Activated CD4-positive, CD25-positive, alpha-beta regulatory T cell treated with anti-CD3 and anti-CD28 coated beads, Interleukin-2, amount 50 U/mL, for 24 hours (primary cell): Measurements from ENCODE around the gene RBKS.

ENCODE experiments used
- ATAC-seq, 2 donors: fragments of 150-1000 bp; cut with Tn5 transposase; one replicate each; pipeline ENCODE4 v1.10.0; 2021; ENCODE audit warnings: mild to moderate bottlenecking in 1 of 2, moderate library complexity in 1 of 2

RBKS gene

DNA sequence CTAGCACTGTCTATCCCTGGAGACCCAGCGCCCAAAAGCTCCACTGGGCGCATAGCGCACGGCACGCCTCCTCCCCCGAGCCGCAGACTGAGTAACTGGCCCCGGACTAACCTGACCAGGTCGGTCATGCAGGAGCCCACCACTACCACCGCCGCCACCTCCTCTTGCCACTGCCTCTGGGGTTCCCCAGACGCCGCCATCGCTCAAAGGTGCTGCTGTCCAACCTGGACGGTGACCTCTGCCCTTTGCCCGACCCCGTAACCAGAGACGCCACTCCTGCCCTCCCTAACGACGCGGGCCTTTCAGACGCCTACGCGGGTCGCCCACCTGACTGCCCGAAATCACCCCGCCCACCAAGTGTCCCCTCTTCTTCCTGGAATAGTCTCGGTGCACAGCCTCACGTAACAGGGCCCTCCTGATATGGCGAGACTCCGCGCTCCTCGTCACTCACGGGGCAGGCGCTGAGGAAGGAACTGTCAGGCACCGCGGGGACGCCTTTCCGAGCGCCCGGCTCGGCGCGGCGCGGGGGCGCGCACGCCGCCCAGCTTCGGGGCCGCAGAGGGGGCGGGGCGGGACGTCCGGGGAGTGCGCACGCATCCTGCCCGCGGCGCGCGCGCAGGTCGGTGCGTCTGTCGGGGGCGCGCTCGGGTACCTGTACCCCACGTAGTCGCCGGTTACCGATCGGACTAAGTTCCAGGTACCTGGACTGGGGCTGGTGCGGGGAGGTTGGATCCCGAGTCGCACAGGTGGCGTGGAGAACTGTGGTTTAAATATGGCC lies at the start of gene RBKS, which contains the start of gene BABAM2:
TSS of gene RBKS (minus strand) at position 242 of the 778 bp plus-strand sequence. CDS start at position 200, 42 bp downstream.
TSS of gene BABAM2 (plus strand) at position 584 of the 778 bp plus-strand sequence. CDS start 3,828 bp downstream, outside the sequence.
- peak; percentile 82 for ATAC-seq

DNA sequence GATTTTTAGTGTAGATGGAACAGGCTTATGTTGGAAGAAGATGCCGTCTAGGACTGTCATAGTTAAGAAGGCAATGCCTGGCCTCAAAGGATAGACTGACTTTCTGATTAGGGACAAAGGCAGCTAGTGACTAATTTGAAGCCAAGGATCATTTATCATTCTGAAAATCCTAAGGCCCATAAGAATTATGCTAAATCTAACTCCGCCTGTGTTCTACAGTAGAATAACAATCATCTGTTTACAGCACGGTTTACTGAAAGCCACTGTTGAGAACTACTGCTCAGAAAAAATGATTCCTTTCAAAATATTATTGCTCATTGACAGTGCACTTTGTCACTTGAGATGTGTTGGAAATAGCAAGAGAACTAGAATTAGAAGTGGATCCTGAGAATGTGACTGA lies 44.8 kb upstream of the RBKS start:
- ATAC-seq, result no peak

DNA sequence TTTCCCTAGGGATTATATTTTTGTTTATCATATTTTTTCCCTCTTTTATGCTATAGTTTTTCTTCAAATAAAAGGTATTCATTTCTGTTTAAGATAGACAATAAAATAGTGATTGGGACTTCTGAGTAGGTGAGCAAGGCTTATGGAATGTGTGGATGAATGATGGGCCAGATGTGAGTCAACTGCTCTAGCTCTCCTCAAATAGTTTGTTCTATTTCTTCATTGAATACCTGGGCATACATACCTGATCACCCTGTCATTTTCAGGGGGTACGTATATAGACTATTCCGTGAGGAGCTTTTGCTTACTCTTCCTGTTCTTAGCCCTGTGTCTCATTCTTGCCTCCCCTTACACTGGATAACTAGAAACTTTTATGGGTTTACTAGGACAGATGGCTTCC lies 42.2 kb upstream of the RBKS start:
- ATAC-seq, result no peak

DNA sequence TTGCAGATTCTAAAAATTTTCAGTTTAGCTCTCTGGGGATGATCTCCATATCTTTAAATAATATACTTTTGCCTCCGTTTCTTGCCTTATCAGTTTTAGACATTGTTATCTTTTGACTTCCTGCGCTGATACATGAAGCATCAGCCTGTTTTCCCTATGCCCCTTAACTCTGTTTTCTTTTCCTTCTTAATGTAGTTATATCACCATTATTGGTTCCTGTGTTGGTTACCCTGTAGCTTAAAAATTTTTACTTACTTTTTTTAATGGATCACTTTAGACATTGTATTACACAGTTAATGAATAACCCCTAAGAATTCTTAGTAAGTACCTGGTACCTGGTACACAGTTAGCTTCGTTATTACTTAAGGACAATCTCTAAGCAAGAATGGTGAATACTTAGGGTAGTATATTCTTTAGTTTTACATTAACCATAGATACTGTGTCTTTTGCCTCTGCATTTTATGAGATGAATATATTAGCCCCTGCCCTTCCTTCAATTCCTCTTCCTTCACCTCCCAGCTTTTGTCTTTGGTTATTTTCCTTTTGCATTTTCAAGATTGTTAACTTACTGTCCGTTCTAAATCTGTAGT lies 41.3 kb upstream of the RBKS start:
- no peak for ATAC-seq

DNA sequence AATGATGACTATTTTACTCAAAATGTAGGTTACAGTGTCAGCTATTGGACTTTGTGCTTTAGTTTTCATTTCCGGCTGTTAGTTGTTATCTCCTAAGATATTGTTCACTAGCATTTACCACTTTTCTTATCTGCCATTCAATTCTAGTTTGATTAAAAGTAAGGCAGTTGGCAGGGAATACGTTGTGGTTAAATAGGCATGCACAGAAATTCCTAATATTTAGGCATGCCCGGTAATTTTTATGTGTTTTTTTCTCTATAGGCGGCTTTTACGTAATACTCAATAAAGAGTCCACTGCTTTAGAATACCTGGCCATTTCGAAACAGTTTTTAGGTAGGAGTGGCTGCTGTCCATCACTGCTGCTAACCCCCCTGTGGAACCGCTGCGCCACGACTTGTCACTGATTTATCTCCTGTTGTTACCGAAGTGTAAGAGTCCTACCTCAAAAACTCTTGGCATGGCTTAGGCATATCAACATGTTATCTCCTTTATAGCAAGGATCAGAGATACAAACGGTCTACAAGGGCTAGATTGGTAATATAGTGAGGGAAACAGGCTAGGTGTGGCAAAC lies 39.8 kb upstream of the RBKS start:
- ATAC-seq, result no peak

DNA sequence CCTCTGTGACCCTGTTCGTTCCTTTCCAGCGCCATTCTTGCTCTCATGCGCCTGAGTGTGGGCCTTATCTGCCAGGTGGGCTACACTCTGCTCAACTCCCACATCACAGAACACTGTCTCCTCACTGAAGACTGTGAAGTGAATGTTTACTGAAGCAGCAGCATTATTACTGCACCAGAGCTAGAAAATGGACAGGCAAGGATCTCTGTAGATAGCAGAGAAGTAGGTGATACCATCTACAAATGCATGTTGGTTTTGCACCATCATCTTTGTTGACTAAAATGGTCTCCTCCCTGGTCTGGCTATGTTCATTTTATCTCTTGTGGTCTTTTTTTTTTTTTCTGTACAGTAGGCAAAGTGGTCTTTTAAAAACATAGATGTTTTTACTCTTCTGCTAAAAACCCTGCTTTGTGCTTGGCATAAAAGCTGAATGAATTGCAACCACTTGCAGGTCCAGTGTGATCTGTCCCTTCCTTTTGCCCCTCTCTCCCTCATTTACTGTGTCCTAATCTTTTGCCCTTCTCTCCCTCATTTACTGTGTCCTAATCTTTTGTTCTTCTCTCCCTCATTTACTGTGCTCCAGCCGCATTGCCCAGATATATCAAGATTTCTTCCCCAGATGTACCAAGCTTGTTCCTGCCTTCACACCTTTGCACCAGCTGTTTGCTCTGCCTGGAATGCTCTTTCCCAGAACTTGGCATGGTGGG lies 35.7 kb upstream of the RBKS start:
- ATAC-seq, result no peak

DNA sequence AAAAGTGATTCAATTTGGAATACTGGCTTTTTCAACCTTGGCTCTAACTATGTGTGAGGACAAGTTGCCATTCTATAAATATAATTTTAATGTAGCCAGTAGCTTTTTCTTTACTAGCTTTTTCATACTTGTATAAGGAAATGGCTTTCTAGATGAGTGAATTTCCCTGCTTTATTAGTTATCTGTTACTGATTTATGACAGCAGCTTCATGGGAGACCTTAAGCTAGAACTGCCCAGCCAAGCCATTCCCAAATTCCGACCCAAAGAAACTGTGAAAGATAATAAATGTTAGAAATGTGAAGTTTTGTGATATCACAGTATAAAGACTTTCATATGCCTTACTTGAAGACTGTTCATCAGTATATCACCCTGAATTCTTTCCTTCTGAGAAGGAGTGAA lies 32.7 kb upstream of the RBKS start:
- ATAC-seq, result no peak

DNA sequence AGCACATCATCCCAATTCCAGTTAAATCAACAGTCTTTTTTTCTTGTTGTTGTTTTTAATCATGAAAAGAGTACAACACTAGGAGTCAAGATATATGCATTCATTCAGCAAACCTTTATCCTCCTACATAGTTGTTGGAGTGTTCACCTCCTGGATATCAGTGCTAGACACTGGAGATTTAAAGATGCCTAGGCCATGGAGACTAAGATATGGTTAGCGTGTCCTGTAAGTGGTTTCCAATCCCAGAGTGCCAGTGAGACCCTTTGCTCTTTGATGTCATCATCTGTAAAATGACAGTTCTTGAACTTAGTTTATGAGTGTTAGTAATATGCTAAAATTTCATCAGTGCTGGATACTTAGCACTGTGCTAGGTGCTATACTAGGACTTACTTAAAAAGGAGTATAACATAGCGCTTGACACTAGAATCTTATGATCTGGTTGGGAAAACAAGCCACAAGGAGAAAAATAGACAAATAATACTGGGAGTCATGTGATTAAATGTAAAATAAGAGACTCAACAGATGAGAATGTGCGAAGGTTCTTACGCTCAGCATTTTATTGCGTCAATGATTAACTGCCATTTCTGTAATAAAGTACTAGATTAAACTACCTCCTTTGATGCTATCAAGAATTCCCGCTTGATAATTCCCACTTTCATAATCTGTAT lies 31.8 kb upstream of the RBKS start:
- no peak for ATAC-seq

DNA sequence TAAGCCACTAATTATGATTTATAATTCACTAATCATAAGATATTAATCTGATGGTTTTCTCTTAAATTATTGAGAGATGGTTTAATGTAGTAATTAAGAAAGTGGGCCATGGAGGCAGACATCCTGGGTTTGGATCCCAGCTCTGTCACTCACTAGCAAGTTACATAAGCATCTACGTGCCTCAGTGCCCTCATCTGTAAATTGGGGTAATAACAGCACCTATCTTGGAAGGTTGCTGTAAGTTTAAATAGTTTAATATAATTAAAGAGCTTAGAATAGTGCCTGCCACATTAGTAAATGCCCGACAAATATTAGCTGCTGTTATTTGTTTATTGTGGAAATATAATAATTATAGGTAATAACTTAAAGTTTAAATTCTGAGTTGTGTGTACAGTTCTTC lies 31.2 kb upstream of the RBKS start:
- ATAC-seq, result no peak

DNA sequence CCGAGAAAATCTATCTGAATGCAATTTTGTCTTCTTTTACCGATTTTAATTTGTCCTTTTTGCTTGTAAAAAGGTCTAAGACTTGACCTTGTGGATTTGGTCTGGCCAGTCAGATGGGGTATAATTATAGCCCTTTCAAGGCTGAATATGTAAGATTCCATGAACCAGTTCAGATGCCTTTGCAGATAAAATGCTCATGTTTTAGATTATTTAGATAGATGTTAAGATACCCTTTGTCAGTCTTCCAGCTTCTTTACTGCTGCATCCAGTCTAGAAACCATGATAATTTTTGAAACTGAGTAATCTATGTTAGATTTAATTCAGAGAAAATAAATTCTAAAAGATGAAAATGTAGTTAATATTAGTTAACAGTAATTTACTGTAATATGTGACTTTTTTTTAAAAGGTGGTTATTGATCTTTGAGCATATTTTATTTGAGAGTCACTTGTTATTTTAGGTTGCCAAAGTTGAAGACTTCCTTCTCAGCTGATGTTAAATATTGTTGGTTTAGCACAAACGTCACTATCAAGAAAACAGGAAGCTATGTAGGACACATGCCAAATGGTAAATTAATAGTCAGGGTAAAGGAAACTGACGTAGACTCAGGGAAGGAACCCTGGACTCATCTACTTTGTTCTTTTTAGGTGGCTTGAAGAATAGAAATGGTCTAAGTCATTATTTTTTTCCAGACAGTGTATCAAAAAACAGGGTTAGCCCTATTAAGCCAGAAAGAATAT lies 30.1 kb upstream of the RBKS start:
- ATAC-seq, result peak in 1 of 2 donors; percentile 59

DNA sequence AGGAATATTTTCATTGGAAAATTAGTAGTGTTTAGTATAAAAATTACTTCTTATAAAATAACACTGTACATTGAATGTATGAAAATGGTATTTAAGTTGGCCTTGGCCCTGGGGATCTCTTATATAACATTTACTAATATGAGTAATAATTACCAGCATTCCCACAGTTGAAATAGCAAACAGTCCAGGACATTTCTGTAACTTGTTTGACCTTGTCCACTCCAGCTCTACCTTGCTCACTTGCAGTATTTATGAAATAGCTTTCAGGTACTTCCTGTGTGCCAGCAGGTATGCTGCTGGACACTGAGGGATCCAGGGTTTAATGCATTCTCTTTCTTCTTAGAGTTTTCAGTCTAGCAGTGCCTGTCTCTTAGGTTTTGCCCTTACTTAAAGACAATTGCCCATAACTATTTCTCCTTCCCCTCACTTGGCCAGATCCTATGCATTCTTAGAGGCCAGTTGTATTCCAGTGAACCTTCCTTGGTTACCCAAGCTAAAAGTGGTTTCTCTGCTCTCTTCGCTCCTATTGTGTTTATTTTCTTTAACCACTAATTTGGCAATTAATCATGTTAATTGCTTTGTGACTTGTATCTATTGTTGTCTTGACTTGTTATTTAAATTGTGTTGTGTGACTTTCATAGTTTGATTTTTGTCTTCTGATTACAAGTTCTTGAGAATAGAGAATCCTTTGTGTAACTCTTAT lies 26.3 kb upstream of the RBKS start:
- ATAC-seq, result no peak

DNA sequence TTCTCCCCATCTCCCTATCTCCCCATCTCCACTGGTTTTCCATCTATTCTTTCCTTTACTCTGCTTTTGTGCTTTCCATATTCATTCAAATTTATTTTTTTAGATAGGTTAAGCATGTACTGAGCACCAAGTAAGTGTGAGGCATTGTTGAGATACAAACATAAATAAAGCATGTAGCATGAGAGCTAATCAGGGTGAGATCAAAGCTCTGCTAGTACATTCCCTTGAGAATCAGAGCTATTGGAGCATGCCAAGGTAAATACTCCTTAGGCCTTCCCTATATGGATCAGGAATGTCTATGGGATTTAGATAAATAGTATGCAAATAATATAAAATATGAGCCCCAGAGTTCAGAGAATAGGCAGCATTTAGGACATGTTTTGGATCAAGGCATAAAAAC lies 25.7 kb upstream of the RBKS start:
- ATAC-seq, result no peak

DNA sequence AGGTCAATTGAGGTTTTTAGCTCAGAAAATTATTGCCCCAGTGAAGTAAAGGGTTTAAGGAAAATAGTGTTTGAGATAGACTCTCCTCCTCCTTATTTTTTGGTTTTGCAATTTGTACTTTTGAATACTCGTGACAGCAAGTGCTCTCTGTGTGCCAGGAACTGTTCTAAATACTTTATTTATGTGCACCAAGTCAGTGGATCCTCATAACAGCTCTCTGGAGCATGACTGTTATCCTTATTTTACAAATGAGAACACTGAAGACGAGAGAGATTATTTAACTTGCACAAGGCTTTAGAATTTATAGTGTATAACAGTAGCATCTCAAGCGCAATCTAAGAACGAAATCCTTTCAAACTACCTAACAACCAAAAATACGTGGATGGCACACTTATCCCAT lies 25.0 kb upstream of the RBKS start:
- ATAC-seq, result no peak

DNA sequence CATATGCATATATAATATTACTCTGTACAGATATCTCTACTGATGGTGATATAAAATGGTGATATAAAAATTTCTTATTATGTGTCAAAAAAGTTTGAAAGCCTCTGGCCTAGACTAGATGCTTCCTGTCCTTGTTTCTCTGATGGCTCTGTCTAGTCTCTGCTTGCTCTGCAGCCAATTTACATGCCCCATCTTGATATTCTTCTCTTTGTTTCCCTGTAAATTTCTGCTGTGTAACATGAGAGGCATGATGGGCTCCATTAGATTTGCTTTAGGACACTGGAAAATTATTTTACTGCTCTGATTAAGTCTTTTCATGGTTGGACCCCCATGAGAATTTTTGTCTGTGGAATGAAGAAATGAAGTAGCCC lies 24.6 kb upstream of the RBKS start:
- no peak for ATAC-seq

DNA sequence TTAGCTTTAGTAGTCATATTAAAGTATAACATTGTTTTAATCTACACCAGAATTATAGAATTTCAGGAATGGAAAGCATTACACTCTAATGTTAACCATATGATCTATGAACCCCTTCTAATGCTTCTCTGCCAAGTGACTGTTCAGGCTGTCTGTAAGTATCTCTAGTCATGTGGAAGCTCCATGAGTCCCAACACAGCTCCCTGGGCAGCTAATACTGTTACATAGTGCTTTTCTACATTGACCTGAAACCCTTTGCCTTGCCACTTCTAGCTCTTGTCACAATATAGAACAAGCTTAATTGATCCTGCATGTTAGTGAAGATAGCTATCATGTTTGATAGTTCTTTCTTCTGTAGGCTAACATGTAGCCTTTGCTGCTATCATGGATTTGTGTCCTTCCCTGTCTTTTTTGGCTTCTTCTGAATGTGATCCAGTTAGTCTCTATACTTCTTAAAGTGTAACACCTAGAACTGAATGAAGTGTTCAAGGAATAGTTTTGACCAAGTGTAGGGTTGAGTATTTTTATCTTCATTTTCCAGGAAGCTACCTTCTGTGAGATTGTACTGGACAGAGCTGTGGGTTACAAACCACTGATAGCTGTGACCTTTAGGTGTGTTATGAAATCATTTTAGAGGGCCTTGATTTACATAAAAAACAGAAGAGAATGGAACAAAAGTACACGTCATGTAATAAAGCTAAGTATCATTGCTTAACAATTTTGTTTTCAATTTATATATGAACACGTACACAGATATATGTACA lies 24.0 kb upstream of the RBKS start:
- peak; percentile 83 to 88 for ATAC-seq

DNA sequence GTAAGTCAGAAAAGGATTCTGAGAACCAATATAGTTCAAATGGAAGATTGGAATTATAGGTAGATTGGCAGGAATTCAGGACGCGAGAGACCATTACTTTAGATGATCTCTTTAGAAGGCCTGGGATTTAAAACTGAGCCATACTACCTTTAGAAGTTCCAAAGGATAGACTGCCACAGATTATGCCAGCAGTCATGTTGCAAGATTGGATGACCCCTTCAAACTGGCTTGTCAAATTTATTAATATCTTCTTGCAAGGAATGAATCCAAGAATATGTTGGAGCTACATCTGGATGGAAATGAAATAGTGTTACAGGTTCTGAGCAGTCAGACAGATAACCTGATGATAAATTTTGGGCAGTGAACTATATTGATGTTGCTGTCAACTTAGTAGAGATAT lies 22.3 kb upstream of the RBKS start:
- no peak for ATAC-seq

DNA sequence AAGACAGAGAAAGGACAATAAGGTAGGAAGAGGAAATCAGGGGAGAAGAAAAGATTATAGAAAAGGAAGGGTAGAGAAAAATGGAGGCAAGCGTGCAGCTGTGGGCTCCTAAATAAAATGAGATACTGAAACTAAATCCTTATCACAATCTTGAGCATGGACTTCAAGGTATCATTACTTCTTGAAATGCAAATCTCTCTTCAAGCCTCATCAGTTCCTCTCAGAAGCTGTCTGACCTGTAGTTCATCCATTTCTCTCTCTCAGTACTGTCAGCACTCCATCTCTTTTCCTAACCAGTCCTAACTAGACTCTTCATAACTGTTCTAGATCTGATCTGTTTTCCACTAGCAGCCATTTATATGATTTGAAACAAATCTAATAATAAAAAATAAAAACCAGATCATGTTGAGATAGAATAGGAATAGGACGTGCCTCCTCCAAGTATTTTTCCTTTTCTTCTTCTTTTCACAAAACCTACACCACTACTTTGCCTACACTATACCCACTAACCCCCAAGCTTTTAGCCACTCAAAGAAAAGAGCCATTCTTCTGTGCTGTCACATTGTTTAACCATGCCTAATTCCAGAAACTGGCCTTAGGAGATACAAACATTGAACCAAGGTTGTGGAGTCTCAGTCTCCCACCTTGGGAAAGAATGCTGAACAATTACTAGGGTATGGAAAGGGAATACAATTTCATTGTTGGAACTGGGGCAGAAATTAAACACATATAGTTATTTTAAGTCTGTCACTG lies 21.4 kb upstream of the RBKS start:
- ATAC-seq, result no peak

DNA sequence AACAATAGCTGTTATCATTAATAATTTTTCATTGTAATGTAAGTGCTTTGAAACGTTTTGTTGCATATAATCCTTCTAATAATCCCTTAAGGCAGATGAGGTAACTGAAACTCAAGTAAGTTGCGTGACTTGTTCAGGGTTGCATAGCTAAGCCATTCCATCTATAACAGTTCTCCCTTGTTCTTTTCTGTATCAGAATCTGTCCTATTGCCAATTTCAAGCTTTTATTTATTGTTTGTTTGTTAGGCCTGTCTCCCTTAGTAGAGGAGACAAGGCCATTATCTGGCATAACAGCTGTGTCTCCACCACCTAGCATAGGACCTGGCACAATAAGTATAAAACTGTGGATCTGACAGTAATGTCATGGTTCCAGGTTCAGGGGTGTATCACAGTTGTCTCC lies 19.7 kb upstream of the RBKS start:
- ATAC-seq, result no peak

DNA sequence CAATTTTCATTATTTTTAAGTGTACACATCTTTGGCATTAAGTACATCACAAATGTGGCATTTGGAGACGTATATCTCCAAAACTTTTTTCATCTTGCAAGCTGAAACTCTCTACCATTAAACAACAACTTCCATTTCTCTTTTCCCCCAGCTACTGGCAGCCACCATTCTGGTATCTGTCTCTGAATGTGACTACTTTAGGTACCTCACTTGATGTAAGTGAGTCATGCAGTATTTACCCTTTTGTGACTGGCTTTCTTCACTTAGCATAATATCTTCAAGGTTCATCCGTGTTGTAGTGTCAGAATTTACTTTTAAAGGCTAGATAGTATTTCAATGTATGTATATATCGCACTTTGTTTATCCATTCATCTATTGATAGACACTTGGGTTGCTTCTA lies 17.4 kb upstream of the RBKS start:
- peak; percentile 93 to 99 for ATAC-seq

DNA sequence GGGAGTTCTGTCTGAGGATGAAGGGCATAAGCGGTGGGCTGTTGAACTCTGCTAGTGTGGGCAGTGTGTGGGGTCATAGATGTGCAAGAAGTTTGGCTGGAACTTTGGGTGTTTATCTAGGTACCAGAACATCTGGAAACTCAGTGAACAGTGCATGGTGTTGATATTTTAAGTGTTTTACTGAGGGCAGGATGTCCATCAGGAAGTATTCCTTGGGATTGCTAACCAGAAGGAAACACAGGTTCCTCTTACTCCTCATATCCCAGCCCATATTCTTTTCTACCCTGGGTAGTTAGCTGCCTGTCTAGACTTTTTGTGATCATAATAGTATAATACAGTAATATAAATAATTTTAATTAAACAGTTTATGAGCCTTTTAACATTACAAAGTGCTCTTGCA lies 15.9 kb upstream of the RBKS start:
- ATAC-seq, result no peak
